Activated T-cell treated with anti-CD3 and anti-CD28 coated beads for 48 hours (primary cell): ENCODE data around the gene KYAT1.
"Not testable (repeated sequence)": the region's sequence is repeated elsewhere in the genome, so short reads cannot be mapped to it uniquely, and the experiment has no call there.

Experiments used
- DNase-seq: peaks from one replicate; pipeline ENCODE4 v3.0.0-alpha.2; 2020; ENCODE audit warnings: low read depth

KYAT1 gene

DNA sequence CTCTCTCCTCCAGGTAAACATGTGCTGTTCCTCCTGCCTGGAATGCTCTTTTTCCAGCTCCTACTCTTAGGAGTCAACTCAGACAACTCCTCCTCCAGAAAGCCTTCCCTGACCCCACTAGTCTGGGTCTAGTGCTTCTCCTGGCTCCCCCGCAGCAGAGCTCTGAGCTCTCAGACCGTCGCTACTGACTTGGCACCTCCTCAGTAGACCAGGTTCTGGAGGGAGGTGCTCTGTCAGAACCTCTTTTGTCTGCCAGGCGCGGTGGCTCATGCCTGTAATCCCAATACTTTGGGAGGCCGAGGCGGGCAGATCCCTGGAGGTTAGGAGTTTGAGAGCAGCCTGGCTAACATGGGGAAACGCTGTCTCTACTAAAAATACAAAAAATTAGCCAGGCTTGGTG, 3.6 kb upstream of the KYAT1 start:
- no peak for DNase-seq

DNA sequence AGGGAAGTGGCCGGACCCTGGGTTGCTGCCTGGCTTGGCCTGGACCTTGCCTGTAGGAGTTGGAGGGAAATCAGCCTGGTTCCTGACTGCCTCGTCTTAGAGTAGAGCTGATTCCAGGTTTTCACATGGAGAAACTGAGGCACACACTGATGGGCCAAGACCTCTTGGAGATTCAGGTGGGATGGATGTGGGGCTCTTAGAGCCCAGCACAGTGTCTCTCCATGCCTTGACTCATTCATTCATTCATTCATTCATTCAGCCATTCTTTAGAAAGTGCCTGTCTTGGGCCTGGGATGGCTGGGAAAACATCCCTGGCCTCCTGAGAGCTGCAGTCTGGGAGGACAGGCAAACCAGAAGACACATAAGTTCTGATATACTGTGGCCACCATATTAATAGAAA, 2.4 kb upstream of the KYAT1 start:
- DNase-seq = no peak

- DNase-seq = no peak
Observed at GRCh38 chr9:128882677-128883603, 1.2 kb upstream of the KYAT1 start.

GRCh38 chr9:128877852-128878251, 3.9 kb downstream of the KYAT1 start:
- DNase-seq = no peak

DNA sequence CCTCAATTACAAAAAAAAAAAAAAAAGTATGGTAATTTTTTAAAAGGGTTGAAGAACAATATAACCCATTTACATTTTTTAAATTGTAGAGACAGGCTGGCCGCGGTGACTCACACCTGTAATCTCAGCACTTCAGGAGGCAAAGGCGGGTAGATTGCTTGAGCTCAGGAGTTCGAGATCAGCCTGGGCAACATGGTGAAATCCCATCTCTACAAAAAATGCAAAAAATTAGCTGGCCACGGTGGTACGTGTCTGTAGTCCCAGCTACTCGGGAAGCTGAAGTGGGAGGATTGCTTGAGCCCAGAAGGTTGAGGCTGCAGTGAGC, 10.8 kb downstream of the KYAT1 start:
- not testable (repeated sequence) for DNase-seq

DNA sequence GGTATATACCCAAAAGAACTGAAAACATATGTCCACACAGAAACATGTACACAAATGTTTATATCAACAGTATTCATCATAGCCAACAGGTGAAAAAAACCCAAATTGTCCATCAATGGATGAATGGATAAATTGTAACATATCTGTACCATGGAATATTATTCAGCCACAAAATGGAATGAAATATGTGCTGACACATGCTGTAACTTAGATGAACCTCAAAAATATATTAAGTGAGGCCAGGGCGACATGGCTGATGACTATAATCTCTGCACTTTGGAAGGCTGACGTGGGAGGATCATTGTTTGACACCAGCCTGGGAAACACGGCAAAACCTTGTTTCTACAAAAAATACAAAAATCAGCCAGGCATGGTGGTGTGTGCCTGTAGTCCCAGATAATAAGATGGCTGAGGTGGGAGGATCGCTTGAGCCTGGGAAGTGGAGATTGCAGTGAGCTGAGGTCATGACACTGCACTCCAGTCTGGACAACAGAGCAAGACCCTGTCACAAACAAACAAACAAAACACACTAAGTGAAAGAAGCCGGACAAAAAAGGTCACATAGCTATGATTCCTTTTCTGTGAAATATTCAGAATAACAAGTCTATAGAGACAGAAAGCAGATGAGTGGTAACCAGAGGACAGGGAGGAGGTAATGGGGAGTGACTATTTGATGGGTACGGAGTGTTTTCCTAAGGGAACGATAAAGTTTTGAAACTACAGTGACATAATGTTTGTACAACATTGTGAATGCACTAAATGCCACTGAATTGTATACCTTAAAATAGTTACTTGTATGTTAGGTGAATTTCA, 11.4 kb downstream of the KYAT1 start:
- DNase-seq = no peak

GRCh38 chr9:128863647-128864046, 18.1 kb downstream of the KYAT1 start:
- DNase-seq = peak; percentile 81

GRCh38 chr9:128862401-128862851, 19.3 kb downstream of the KYAT1 start:
- DNase-seq = no peak

DNA sequence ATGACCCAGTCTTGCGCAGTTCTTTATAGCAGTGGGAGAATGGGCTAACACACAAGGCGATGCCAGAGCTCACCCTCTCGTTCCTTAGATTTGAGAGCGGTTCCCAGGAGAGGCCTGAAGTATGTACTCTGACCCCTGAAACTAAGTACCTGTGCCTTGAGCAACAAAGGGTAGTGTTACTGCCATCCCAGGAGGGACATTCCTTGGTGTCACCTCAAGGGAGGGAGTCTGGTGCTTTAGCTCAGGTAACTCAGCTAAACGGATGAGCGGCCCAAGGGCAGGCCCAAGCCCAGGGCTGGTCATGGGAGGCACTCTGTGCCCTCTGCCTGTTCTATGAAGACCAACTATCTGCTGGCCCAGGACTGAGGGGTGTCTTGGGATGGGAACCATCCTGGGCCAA, 20.2 kb downstream of the KYAT1 start:
- DNase-seq = no peak

DNA sequence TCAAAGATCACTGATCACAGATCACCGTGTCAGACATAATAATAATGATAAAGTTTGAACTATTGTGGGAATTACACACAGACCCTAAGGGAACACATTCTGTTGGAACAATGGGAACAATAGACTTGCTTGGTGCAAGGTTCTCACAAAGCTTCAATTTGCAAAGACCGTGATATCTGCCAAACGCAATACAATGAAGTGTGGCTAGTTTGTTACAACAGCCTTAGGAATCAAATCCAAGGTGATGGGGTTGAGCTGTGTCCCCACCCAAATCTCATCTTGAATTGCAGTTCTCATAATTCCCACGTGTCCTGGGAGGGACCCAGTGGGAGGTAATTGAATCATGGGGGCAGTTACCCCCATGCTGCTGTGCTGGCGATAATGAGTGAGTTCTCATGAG, 20.8 kb downstream of the KYAT1 start:
- no peak for DNase-seq

DNA sequence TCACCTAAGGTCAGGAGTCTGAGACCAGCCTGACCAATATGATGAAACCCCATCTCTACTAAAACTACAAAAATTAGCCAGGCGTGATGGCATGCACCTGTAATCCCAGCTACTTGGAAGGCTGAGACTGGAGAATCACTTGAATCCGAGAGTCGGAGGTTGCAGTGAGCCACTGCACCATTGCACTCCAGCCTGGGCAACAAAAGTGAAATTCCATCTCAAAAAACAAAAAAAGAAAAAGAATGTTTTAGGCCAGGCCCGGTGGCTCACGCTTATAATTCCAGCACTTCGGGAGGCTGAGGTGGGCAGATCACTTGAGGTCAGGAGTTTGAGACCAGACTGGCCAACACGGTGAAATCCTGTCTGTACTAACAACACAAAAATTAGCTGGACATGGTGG, 23.3 kb downstream of the KYAT1 start:
- DNase-seq = not testable (repeated sequence)

DNA sequence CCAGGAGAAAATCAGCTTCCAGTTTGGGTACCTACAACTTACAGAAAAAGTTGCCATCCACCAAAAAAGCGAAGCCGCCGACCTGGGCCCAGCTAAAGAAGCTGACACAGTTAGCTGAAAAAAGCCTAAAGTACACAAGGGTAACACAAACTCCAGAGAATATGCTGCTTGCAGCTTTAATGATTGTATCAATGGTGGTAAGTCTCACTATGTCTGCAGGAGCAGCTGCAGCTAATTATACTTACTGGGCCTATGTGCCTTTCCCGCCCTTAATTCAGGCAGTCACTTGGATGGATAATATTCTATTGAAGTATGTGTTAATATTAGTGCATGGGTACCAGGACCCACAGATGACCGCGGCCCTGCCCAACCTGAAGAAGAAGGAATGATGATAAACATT, 27.3 kb downstream of the KYAT1 start:
- not testable (repeated sequence) for DNase-seq

DNA sequence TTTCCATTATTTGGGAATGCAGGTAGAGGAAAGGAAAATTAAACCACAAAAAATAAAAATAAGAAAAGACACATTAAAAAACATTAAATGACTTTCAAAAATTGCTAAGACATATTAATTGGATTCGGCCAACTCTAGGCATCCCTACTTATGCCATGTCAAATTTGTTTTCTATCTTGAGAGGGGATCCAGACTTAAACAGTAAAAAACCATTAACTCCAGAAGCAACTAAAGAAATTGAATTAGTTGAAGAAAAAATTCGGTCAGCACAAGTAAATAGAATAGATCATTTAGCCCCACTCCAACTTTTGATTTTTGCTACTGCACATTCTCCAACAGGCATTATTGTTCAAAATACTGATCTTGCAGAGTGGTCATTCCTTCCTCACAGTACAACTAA, 29.1 kb downstream of the KYAT1 start:
- DNase-seq = not testable (repeated sequence)

DNA sequence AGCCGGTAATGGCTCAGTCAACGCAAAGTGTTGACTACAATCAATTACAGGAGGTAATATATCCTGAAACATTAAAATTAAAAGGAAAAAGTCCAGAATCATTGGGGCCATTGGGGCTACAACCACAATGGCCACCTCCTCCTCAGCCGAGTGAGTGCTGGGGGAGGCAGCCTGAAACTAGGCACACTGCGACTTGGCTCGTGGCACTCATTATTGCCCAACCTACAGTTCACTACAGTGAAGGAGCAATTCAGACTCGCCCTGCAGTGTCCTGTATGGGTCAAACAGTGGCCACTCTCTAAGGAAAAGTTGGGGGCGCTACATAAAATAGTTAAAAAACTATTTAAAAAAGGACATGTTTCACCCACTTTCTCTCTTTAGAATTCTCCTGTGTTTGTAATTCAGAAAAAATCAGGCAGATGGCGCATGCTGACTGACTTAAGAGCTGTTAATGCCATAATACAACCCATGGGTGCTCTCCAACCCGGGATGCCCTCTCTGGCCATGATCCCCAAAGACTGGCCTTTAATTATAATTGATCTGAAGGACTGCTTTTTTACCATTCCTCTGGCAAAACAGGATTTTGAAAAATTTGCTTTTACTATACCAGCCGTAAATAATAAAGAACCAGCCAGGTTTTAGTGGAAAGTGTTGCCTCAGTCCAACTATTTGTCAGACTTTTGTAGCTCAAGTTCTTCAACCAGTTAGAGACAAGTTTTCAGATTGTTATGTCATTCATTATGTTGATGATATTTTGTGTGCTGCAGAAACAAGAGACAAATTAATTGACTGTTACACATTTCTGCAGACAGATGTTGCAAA, 29.8 kb downstream of the KYAT1 start:
- not testable (repeated sequence) for DNase-seq

DNA sequence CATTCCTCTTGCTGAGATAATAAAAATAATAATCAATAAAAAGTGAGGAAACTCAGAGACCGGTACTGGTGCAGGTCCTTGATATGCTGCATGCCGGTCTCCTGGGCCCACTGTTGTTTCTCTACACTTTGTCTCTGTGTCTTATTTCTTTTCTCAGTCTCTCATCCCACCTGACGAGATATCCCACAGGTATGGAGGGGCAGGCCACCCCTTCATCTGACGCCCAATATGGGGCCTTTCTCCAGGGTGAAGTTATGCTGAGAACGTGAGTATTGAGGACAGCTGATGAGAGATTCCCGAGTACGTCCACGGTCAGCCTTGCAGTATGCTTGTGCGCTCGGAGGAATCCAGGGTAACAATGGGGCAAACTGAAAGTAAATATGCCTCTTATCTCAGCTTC, 30.7 kb downstream of the KYAT1 start:
- DNase-seq = not testable (repeated sequence)

DNA sequence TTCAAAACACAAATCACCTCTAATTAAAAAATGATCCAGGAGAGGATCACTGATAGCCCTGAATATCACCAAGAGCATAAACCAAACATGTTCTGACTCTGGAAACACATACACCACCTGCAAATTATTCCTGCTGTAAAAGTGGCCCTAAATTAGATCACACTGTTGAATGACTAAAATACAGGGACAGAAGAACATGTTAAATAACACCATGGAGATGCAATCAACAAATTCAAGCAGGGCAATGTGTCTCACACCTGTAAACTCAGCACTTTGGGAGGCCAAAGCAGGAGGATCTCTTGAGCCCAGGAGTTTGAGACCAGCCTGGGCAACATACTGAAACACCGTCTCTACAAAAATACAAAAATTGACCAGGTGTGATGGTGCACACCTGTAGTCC, 33.9 kb downstream of the KYAT1 start:
- no peak for DNase-seq

DNA sequence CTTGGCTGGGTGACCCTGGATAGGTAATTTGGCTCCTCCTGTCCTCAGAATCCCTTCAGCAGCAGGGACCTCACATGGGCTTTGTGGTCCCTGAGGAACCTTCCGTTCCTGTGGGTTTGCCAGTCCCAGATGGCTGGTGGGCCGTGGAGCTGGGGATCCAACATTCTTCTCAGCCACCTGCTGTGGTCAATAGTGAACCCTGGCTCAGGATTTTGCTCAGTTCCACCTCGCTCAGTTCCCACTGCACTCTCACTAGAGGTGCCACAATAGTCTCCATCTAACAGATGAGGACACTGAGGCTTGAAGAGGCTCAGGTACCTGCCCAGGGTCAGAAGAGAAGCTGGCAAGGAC, 35.1 kb downstream of the KYAT1 start:
- no peak for DNase-seq

- no peak for DNase-seq
Observed at GRCh38 chr9:128845186-128845931, 36.4 kb downstream of the KYAT1 start.

DNA sequence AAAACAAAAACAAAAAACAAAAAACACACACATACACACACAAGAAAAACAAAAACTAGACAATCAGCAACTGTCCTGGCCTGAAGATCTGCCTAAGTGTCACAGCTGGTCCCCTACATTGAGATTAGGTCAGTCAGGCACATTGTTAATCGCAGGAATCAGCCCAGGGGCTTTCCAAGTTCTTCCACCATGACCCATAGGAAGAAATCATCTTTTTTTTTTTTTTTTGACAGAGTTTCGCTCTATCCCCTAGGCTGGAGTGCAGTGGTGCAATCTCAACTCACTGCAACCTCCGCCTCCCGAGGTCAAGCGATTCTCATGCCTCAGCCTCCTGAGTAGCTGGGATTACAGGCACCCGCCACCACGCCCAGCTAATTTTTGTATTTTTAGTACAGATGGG, 38.6 kb downstream of the KYAT1 start:
- not testable (repeated sequence) for DNase-seq

DNA sequence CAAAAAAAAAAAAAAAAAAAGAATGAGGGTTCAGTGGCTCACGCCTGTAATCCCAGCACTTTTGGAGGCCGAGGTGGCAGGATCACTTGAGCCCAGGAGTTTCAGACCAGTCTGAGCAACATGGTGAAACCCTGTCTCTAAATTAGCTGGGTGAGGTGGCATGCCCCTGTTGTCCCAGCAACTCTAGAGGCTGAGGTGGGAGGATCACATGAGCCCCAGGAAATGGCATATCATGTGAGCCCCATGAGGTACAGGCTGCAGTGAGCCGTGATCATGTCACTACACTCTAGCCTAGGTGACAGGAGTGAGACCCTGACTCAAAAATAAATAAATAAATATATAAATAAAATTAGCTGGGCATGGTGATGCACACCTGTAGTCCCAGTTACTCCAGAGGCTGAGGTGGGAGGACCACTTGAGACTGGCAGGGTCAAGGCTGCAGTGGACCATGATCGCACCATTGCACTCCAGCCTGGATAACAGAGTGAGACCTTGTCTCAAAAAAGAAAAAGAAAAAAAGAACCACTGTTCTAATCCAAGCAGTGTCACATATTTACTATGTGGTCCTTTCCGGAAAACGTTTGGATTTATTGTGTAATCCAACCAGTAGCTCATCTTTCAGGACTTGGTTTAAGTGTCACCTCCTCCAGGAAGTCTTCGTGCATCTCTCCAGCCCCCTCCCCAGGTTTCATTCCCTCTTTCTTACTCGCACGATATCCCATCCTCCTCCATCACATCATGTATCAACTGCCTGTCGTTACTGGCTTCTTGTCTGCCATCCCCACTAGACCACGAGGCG, 39.9 kb downstream of the KYAT1 start:
- no peak for DNase-seq

DNA sequence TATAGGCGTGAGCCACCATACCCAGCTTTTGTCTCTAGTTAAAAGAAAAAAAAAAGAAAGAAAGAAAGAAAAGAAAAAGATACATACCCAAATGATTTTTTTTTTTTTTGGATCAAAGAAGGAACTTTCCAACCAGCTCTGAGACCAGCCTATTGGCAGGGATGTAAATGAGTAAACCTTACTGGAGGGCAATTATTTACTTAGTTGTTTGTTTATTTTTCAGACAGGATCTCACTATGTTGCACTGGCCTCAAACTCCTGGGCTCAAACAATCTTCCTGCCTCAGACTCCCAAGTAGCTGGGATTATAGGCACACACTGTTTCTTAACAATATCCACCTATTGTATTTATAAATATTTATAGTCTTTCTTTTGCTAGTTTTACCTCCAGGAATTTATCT, 41.2 kb downstream of the KYAT1 start:
- no peak for DNase-seq
